RWPE1 (cell line): ENCODE results near the gene PIH1D1.

ENCODE experiments used
- CTCF ChIA-PET: fragments of 350-600 bp; sonication (Branson Sonifier 250); formaldehyde crosslinking; extraction: SDS; loops from one replicate; lab custom pipeline; 2021; lab: Yijun Ruan, JAX
- POLR2A ChIA-PET: fragments of 400-600 bp; formaldehyde crosslinking; extraction: SDS; loops from one replicate; lab custom pipeline; 2020; ENCODE audit warnings: antibody characterized with exemption; ENCODE audit not compliant: low non-redundant PET; lab: Yijun Ruan, JAX
- DNase-seq: peaks from one replicate; pipeline ENCODE4 v3.0.0; 2012; ENCODE audit warnings: low spot score
- H3K27ac ChIP-seq: fragments of 450-650 bp; 2 replicates; pipeline ENCODE4 v1.5.1; 2017
- TF ChIP-seq, protein P1 (sequence below): fragments of 450-650 bp; conservative IDR thresholded peaks from 2 replicates; pipeline ENCODE4 v1.5.1; 2017; ENCODE audit warnings: low read depth, mild to moderate bottlenecking

PIH1D1 gene

DNA sequence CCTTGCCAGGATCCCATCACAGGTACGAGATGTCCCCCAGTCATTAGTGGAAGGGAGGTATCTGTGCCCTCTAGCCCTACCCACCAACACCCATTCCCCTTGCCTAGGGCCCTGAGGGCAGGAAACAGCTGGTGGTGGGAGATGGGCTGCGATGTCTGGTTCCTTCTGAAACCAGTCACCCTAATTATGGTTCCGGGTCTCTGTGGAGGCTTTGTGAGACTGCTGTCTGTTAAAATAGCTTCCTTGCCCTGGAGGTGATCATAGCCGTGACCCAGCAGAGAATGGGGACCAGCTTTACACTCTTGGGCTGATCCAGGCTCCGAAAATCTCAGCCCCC lies 6.9 kb upstream of the PIH1D1 start:
- ChIA-PET POLR2A (no interaction called here), CTCF (interaction anchor here (0.6 kb wide), 1 partner anchor 20 kb away, joined by 5 read pairs; no protein-coding TSS in a partner anchor)
- TF ChIP-seq, protein P1, sequence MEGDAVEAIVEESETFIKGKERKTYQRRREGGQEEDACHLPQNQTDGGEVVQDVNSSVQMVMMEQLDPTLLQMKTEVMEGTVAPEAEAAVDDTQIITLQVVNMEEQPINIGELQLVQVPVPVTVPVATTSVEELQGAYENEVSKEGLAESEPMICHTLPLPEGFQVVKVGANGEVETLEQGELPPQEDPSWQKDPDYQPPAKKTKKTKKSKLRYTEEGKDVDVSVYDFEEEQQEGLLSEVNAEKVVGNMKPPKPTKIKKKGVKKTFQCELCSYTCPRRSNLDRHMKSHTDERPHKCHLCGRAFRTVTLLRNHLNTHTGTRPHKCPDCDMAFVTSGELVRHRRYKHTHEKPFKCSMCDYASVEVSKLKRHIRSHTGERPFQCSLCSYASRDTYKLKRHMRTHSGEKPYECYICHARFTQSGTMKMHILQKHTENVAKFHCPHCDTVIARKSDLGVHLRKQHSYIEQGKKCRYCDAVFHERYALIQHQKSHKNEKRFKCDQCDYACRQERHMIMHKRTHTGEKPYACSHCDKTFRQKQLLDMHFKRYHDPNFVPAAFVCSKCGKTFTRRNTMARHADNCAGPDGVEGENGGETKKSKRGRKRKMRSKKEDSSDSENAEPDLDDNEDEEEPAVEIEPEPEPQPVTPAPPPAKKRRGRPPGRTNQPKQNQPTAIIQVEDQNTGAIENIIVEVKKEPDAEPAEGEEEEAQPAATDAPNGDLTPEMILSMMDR: no peak
- no peak for DNase-seq
- peak overlapping the region; percentile 23 for H3K27ac ChIP-seq

- POLR2A ChIA-PET: no interaction called here
These were observed 4.7 kb upstream of the PIH1D1 start for GRCh38 chr19:49456326-49456725.

GRCh38 chr19:49455773-49456172 lies 4.2 kb upstream of the PIH1D1 start:
- no peak for DNase-seq
- CTCF ChIA-PET: no interaction called here

More at GRCh38 chr19:49456326-49456725, 4.7 kb upstream of the PIH1D1 start:
- TF ChIP-seq, protein P1: no peak
- 0 out of 2 replicates have a peak overlapping the region, but pooled peaks have one; percentile 16 for H3K27ac ChIP-seq
- no peak for DNase-seq
- CTCF ChIA-PET: no interaction called here

GRCh38 chr19:49453757-49454240 lies 2.2 kb upstream of the PIH1D1 start:
- POLR2A ChIA-PET: interaction anchor here (0.7 to 1.0 kb wide), 2 partner anchors 25 to 92 kb away, joined by 3 to 4 read pairs; partner anchors contain the start of gene TEAD2
- no peak for DNase-seq

More at GRCh38 chr19:49455773-49456172, 4.2 kb upstream of the PIH1D1 start:
- TF ChIP-seq, protein P1: no peak
- H3K27ac ChIP-seq: no peak overlapping the region
- POLR2A ChIA-PET: no interaction called here

DNA sequence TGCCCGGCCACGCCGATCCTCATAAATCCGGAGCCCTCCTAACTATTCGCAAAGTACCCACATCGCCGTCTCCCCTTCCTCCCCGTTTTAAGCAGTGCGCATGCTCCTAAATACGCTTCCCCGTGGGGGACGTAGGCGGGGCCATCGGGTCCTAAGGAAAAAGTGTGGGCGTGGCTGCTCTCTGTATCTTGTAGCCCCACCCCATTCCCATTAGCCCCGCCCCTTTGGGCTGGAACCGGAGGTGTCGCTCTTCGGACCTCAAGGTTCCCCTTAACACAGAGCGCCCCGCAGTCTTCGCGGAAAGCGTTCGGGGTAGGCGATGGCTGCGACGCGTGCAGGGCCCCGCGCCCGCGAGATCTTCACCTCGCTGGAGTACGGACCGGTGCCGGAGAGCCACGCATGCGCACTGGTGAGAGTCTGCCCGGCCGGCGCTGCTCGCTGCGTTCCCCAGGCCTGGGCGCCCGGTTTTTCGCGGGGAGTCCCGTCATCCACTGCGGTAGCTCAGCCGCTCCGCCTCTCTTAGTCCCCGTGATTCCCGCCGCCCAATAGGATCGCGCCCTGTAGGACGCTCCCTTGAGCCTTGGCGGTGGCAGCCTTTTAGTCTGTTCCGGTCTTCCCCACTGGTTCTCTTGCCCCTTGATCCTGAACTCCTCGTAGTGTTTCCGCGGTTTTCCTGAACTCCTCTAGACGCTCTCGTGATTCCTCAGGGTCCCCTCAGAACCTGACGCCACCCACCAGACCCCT lies 1.6 kb upstream of the PIH1D1 start, which contains the start of gene ALDH16A1:
Gene ALDH16A1 (plus strand): TSS at position 213 of the 744 bp plus-strand sequence. CDS start 107 bp downstream, at position 320.
- POLR2A ChIA-PET: interaction anchor here (0.6 to 1.5 kb wide), 5 partner anchors 16 to 91 kb away, joined by 3 to 5 read pairs (median 3); partner anchors contain the start of genes FLT3LG and TEAD2
- peak; percentile 97 for DNase-seq
- CTCF ChIA-PET: no interaction called here
- TF ChIP-seq, protein P1: no peak
- peak within 1 kb of the TSS; percentile 98 for H3K27ac ChIP-seq

More at GRCh38 chr19:49453757-49454240, 2.2 kb upstream of the PIH1D1 start:
- TF ChIP-seq, protein P1: no peak
- peak overlapping the region; percentile 98 for H3K27ac ChIP-seq
- CTCF ChIA-PET: no interaction called here

- ChIA-PET CTCF (interaction anchor here (0.8 kb wide), 1 partner anchor 34 kb away, joined by 3 read pairs; no protein-coding TSS in a partner anchor), POLR2A (interaction anchor here (0.6 kb wide), 1 partner anchor 143 kb away, joined by 11 read pairs; no protein-coding TSS in a partner anchor)
- TF ChIP-seq, protein P1: no peak
- no peak for DNase-seq
- peak overlapping the region; percentile 98 for H3K27ac ChIP-seq
These were observed 1.2 kb downstream of the PIH1D1 start for GRCh38 chr19:49450405-49450804.
